ENCODE results near the gene SLC4A3. TPM values are rescaled to one million over a fixed set of nuclear protein-coding genes. Genes with fewer than 3 reads are reported as not detected.

SLC4A3 gene
- total RNA-seq, 1 experiment from 2014 or later: 8.7 TPM

DNA sequence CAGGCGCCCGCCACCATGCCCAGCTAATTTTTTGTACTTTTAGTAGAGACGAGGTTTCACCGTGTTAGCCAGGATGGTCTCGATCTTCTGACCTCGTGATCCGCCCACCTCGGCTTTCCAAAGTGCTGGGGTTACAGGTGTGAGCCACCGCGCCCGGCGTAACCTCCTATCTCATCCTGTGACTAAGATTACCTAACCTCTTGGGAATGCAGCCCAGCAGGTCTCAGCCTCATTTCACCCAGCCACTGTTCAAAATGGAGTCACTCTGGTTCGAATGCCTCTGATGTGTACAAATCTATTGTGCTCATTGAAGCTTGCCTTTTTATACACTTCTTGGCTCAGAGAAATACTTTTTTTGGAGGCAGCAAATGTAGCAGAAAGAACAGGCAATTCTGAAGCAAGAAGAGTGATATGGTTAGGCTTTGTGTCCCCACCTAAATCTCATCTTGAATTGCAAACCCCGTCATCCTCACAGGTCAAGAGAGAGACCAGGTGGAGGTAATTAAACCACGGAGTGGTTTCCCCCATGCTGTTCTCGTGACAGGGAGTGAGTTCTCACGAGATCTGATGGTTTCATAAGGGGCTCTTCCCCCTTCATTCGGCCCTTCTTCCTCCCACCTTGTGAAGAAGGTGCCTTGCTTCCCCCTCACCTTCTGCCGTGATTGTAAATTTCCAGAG lies 60.6 kb downstream of the SLC4A3 start (continued):
- TF ChIP-seq CBFB (CRISPR knock-in tag; IDR thresholded peaks at IDR 0.05; ENCODE audit: low read depth) (no peak), CREM (CRISPR knock-in tag; IDR thresholded peaks at IDR 0.05) (no peak), TCF7 (CRISPR knock-in tag; IDR thresholded peaks at IDR 0.05; ENCODE audit: low read depth) (no peak), FOXJ3 (CRISPR knock-in tag; IDR thresholded peaks at IDR 0.05; ENCODE audit: borderline replicate concordance) (no peak), ZNF423 (CRISPR knock-in tag; IDR thresholded peaks at IDR 0.05) (peak; percentile 37), ZNF232 (CRISPR knock-in tag; IDR thresholded peaks at IDR 0.05) (no peak), HMGA2 (CRISPR knock-in tag; IDR thresholded peaks at IDR 0.05) (no peak), ESRRA (CRISPR knock-in tag; IDR thresholded peaks at IDR 0.05; ENCODE audit: borderline replicate concordance) (no peak), ZNF317 (CRISPR knock-in tag; IDR thresholded peaks at IDR 0.05; ENCODE audit: borderline replicate concordance, low read depth) (no peak), IRF2 (CRISPR knock-in tag; IDR thresholded peaks at IDR 0.05; ENCODE audit: borderline replicate concordance, low read depth) (no peak), GRHL2 (CRISPR knock-in tag; IDR thresholded peaks at IDR 0.05; ENCODE audit: insufficient replicate concordance, severe bottlenecking) (no peak), ZBTB21 (CRISPR knock-in tag; IDR thresholded peaks at IDR 0.05; ENCODE audit: borderline replicate concordance) (no peak), ZNF263 (CRISPR knock-in tag; IDR thresholded peaks at IDR 0.05; ENCODE audit: low read depth) (no peak), ZNF671 (CRISPR knock-in tag; IDR thresholded peaks at IDR 0.05) (no peak), NR2C2 (CRISPR knock-in tag; IDR thresholded peaks at IDR 0.05) (no peak)
- TF ChIP-seq, protein P1, sequence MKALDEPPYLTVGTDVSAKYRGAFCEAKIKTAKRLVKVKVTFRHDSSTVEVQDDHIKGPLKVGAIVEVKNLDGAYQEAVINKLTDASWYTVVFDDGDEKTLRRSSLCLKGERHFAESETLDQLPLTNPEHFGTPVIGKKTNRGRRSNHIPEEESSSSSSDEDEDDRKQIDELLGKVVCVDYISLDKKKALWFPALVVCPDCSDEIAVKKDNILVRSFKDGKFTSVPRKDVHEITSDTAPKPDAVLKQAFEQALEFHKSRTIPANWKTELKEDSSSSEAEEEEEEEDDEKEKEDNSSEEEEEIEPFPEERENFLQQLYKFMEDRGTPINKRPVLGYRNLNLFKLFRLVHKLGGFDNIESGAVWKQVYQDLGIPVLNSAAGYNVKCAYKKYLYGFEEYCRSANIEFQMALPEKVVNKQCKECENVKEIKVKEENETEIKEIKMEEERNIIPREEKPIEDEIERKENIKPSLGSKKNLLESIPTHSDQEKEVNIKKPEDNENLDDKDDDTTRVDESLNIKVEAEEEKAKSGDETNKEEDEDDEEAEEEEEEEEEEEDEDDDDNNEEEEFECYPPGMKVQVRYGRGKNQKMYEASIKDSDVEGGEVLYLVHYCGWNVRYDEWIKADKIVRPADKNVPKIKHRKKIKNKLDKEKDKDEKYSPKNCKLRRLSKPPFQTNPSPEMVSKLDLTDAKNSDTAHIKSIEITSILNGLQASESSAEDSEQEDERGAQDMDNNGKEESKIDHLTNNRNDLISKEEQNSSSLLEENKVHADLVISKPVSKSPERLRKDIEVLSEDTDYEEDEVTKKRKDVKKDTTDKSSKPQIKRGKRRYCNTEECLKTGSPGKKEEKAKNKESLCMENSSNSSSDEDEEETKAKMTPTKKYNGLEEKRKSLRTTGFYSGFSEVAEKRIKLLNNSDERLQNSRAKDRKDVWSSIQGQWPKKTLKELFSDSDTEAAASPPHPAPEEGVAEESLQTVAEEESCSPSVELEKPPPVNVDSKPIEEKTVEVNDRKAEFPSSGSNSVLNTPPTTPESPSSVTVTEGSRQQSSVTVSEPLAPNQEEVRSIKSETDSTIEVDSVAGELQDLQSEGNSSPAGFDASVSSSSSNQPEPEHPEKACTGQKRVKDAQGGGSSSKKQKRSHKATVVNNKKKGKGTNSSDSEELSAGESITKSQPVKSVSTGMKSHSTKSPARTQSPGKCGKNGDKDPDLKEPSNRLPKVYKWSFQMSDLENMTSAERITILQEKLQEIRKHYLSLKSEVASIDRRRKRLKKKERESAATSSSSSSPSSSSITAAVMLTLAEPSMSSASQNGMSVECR (CRISPR knock-in tag; IDR thresholded peaks at IDR 0.05; ENCODE audit: borderline replicate concordance): no peak
- TF ChIP-seq, protein P2, sequence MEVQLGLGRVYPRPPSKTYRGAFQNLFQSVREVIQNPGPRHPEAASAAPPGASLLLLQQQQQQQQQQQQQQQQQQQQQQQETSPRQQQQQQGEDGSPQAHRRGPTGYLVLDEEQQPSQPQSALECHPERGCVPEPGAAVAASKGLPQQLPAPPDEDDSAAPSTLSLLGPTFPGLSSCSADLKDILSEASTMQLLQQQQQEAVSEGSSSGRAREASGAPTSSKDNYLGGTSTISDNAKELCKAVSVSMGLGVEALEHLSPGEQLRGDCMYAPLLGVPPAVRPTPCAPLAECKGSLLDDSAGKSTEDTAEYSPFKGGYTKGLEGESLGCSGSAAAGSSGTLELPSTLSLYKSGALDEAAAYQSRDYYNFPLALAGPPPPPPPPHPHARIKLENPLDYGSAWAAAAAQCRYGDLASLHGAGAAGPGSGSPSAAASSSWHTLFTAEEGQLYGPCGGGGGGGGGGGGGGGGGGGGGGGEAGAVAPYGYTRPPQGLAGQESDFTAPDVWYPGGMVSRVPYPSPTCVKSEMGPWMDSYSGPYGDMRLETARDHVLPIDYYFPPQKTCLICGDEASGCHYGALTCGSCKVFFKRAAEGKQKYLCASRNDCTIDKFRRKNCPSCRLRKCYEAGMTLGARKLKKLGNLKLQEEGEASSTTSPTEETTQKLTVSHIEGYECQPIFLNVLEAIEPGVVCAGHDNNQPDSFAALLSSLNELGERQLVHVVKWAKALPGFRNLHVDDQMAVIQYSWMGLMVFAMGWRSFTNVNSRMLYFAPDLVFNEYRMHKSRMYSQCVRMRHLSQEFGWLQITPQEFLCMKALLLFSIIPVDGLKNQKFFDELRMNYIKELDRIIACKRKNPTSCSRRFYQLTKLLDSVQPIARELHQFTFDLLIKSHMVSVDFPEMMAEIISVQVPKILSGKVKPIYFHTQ (CRISPR knock-in tag; IDR thresholded peaks at IDR 0.05): peak; percentile 82
- TF ChIP-seq, protein P3, sequence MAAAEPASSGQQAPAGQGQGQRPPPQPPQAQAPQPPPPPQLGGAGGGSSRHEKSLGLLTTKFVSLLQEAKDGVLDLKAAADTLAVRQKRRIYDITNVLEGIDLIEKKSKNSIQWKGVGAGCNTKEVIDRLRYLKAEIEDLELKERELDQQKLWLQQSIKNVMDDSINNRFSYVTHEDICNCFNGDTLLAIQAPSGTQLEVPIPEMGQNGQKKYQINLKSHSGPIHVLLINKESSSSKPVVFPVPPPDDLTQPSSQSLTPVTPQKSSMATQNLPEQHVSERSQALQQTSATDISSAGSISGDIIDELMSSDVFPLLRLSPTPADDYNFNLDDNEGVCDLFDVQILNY (CRISPR knock-in tag; IDR thresholded peaks at IDR 0.05): no peak
- TF ChIP-seq, protein P4, sequence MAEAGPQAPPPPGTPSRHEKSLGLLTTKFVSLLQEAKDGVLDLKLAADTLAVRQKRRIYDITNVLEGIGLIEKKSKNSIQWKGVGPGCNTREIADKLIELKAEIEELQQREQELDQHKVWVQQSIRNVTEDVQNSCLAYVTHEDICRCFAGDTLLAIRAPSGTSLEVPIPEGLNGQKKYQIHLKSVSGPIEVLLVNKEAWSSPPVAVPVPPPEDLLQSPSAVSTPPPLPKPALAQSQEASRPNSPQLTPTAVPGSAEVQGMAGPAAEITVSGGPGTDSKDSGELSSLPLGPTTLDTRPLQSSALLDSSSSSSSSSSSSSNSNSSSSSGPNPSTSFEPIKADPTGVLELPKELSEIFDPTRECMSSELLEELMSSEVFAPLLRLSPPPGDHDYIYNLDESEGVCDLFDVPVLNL (CRISPR knock-in tag; IDR thresholded peaks at IDR 0.05; ENCODE audit: borderline replicate concordance, low read depth): no peak
- TF ChIP-seq, protein P5, sequence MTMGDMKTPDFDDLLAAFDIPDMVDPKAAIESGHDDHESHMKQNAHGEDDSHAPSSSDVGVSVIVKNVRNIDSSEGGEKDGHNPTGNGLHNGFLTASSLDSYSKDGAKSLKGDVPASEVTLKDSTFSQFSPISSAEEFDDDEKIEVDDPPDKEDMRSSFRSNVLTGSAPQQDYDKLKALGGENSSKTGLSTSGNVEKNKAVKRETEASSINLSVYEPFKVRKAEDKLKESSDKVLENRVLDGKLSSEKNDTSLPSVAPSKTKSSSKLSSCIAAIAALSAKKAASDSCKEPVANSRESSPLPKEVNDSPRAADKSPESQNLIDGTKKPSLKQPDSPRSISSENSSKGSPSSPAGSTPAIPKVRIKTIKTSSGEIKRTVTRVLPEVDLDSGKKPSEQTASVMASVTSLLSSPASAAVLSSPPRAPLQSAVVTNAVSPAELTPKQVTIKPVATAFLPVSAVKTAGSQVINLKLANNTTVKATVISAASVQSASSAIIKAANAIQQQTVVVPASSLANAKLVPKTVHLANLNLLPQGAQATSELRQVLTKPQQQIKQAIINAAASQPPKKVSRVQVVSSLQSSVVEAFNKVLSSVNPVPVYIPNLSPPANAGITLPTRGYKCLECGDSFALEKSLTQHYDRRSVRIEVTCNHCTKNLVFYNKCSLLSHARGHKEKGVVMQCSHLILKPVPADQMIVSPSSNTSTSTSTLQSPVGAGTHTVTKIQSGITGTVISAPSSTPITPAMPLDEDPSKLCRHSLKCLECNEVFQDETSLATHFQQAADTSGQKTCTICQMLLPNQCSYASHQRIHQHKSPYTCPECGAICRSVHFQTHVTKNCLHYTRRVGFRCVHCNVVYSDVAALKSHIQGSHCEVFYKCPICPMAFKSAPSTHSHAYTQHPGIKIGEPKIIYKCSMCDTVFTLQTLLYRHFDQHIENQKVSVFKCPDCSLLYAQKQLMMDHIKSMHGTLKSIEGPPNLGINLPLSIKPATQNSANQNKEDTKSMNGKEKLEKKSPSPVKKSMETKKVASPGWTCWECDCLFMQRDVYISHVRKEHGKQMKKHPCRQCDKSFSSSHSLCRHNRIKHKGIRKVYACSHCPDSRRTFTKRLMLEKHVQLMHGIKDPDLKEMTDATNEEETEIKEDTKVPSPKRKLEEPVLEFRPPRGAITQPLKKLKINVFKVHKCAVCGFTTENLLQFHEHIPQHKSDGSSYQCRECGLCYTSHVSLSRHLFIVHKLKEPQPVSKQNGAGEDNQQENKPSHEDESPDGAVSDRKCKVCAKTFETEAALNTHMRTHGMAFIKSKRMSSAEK (CRISPR knock-in tag; IDR thresholded peaks at IDR 0.05; ENCODE audit: borderline replicate concordance): peak; percentile 97
- TF ChIP-seq, protein P6, sequence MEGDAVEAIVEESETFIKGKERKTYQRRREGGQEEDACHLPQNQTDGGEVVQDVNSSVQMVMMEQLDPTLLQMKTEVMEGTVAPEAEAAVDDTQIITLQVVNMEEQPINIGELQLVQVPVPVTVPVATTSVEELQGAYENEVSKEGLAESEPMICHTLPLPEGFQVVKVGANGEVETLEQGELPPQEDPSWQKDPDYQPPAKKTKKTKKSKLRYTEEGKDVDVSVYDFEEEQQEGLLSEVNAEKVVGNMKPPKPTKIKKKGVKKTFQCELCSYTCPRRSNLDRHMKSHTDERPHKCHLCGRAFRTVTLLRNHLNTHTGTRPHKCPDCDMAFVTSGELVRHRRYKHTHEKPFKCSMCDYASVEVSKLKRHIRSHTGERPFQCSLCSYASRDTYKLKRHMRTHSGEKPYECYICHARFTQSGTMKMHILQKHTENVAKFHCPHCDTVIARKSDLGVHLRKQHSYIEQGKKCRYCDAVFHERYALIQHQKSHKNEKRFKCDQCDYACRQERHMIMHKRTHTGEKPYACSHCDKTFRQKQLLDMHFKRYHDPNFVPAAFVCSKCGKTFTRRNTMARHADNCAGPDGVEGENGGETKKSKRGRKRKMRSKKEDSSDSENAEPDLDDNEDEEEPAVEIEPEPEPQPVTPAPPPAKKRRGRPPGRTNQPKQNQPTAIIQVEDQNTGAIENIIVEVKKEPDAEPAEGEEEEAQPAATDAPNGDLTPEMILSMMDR (IDR thresholded peaks at IDR 0.05): no peak
- TF ChIP-seq, protein P7, sequence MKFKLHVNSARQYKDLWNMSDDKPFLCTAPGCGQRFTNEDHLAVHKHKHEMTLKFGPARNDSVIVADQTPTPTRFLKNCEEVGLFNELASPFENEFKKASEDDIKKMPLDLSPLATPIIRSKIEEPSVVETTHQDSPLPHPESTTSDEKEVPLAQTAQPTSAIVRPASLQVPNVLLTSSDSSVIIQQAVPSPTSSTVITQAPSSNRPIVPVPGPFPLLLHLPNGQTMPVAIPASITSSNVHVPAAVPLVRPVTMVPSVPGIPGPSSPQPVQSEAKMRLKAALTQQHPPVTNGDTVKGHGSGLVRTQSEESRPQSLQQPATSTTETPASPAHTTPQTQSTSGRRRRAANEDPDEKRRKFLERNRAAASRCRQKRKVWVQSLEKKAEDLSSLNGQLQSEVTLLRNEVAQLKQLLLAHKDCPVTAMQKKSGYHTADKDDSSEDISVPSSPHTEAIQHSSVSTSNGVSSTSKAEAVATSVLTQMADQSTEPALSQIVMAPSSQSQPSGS (CRISPR knock-in tag; IDR thresholded peaks at IDR 0.05; ENCODE audit: borderline replicate concordance, low read depth): no peak
